Chondrocyte (in vitro differentiated cells): ENCODE results near the gene SPOCK1. TPM values are rescaled to one million over a fixed set of nuclear protein-coding genes. Genes with fewer than 3 reads are reported as not detected.

Experiments used
- DNase-seq: peaks from one replicate; pipeline ENCODE4 v3.0.0; 2021; ENCODE audit warnings: mixed read lengths, low spot score
- H3K27ac Mint-ChIP-seq: one replicate; pipeline ENCODE4 v1.8.0; 2021; ENCODE audit warnings: mild to moderate bottlenecking, moderate library complexity, mixed read lengths; ENCODE audit not compliant: unreplicated experiment
- H3K27me3 Mint-ChIP-seq: 2 replicates; pipeline ENCODE4 v1.8.0; 2021; ENCODE audit warnings: low read depth, mixed read lengths
- H3K36me3 Mint-ChIP-seq: 2 replicates; pipeline ENCODE4 v1.8.0; 2021; ENCODE audit warnings: low read depth, mixed read lengths
- H3K4me1 Mint-ChIP-seq: 2 replicates; pipeline ENCODE4 v1.8.0; 2021; ENCODE audit warnings: low read depth, mild to moderate bottlenecking, mixed read lengths
- H3K4me3 Mint-ChIP-seq: one replicate; pipeline ENCODE4 v1.8.0; 2021; ENCODE audit warnings: mild to moderate bottlenecking, moderate library complexity, mixed read lengths; ENCODE audit not compliant: unreplicated experiment
- H3K9me3 Mint-ChIP-seq: 2 replicates; pipeline ENCODE4 v1.8.0; 2021; ENCODE audit warnings: low read depth, mixed read lengths
- total RNA-seq: library from RNA; stranded (reverse); gene quantifications from 3 replicates; pipeline ENCODE4 v1.2.1, GENCODE V29; 2021
- TF ChIP-seq, protein P1 (sequence below): fragments of 200-600 bp; sonication (generic); IDR thresholded peaks from 2 replicates; pipeline ENCODE4 v1.5.0; 2021; ENCODE audit warnings: antibody characterized with exemption, mild to moderate bottlenecking, moderate library complexity

SPOCK1 gene
- total RNA-seq, 1 donor from 2014 or later, result 127 TPM

DNA sequence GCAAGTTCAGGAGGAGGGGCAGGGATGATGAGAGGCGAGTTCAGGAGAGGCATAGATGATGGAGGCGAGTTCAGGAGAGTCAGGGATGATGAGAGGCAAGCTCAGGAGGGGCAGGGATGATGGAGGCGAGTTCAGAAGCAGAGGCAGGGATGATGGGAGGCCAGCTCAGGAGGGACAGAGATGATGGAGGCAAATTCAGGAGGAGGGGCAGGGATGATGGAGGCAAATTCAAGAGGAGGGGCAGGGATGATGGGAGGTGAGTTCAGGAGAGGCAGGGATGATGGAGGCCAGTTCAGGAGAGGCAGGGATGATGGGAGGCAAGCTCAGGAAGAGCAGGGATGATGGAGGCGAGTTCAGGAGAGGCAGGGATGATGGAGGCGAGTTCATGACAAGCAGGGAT, 17.8 kb upstream of the SPOCK1 start:
- DNase-seq, result no peak
- Mint-ChIP-seq H3K4me1 (peaks cover 11% of the 10 kb centered on the region), H3K9me3 (peaks cover 1% of the 10 kb centered on the region), H3K27ac (no peak overlapping the region), H3K27me3 (peaks cover 24% of the 10 kb centered on the region), H3K36me3 (no peaks in the 10 kb centered on the region), H3K4me3 (no peak overlapping the region)
- TF ChIP-seq, protein P1, sequence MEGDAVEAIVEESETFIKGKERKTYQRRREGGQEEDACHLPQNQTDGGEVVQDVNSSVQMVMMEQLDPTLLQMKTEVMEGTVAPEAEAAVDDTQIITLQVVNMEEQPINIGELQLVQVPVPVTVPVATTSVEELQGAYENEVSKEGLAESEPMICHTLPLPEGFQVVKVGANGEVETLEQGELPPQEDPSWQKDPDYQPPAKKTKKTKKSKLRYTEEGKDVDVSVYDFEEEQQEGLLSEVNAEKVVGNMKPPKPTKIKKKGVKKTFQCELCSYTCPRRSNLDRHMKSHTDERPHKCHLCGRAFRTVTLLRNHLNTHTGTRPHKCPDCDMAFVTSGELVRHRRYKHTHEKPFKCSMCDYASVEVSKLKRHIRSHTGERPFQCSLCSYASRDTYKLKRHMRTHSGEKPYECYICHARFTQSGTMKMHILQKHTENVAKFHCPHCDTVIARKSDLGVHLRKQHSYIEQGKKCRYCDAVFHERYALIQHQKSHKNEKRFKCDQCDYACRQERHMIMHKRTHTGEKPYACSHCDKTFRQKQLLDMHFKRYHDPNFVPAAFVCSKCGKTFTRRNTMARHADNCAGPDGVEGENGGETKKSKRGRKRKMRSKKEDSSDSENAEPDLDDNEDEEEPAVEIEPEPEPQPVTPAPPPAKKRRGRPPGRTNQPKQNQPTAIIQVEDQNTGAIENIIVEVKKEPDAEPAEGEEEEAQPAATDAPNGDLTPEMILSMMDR, result no peak

DNA sequence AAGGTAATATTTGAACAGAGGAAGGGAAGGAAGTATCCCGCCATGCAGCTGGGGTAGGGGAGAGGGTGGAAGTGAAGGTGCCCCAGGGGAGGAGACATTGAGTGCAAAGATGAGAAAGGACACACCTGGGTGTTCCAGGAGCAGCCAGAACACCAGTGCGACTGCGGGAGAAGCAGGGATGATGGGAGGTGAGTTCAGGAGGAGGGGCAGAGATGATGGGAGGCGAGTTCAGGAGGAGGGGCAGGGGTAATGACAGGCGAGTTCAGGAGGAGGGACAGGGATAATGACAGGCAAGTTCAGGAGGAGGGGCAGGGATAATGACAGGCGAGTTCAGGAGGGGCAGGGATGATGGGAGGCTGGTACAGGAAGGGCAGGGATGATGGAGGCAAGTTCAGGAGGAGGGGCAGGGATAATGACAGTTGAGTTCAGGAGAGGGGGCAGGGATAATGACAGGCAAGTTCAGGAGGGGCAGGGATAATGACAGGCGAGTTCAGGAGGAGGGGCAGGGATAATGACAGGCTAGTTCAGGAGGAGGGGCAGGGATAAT, 17.2 kb upstream of the SPOCK1 start:
- Mint-ChIP-seq H3K36me3 (peaks cover 2% of the 10 kb centered on the region), H3K4me1 (peaks cover 6% of the 10 kb centered on the region), H3K27ac (no peak overlapping the region), H3K4me3 (no peak overlapping the region), H3K9me3 (peaks cover 6% of the 10 kb centered on the region), H3K27me3 (peaks cover 28% of the 10 kb centered on the region)
- DNase-seq, result no peak
- TF ChIP-seq, protein P1, result no peak

DNA sequence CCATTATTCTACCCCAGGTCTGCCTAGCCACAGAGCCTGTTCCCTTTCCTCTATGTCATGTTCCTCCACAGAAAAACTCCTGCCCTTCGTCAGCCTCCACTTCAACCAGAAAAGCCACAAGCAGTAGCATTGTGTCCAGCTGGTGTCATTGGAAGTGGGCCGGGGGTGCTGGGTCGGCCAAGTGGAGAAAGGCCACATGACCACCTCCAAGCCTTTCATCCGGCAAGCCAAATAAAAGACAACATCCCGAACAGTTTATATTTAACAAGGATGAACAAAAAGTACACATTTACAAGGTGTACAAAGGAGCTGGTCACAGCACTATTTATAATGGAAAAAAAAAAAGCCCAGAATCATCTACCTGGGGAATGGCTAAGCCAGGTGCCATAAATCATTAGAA, 16.1 kb upstream of the SPOCK1 start:
- TF ChIP-seq, protein P1, result no peak

DNA sequence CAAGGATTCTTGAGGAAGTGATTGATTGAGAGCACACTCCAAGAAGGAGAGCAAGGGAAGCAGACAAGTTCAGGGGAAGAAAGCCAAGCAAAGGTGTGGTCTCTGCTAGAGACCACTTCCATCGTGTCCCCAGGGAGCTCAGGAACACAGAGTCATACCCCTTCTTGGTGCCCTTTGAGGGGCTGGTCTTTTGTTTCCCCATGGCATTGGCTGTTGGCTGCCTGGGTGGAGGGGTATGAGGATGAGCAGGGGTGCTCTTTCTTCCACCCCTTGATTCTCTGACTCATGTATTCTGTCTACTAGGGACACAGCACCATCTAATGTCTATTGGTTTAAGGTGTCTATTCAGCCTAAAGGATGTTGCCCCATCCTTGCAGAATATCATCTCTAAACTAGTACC, 11.5 kb upstream of the SPOCK1 start:
- no peak for DNase-seq

More for the DNA sequence above, 16.1 kb upstream of the SPOCK1 start:
- no peaks in the 10 kb centered on the region for H3K4me1 Mint-ChIP-seq
- peaks cover 34% of the 10 kb centered on the region for H3K27me3 Mint-ChIP-seq
- peaks cover 6% of the 10 kb centered on the region for H3K9me3 Mint-ChIP-seq
- H3K36me3 Mint-ChIP-seq, result peaks cover 2% of the 10 kb centered on the region
- H3K4me3 Mint-ChIP-seq, result no peak overlapping the region
- no peak overlapping the region for H3K27ac Mint-ChIP-seq
- DNase-seq, result no peak

DNA sequence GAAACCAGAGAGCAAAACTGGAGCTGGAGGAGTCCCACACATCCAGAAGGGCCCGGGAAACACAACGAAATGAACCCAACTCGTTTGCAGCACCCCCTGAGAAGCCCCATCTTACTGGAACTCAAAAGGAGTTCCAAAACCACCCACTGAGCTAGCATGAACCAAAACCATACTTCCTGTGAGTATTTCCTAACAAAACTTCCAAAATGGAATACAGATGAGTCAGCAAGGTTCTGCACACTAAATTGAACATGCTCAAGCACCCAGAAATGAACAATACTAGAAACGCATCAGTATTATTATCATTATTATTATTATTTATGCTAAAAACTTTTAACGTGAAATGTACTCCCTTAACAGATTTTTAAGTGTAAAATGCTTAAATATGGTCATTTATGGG, 8.0 kb upstream of the SPOCK1 start:
- no peak overlapping the region for H3K4me3 Mint-ChIP-seq
- peaks cover 17% of the 10 kb centered on the region for H3K27me3 Mint-ChIP-seq
- peaks cover 6% of the 10 kb centered on the region for H3K9me3 Mint-ChIP-seq
- H3K4me1 Mint-ChIP-seq, result peaks cover 9% of the 10 kb centered on the region
- H3K36me3 Mint-ChIP-seq, result peaks cover 2% of the 10 kb centered on the region
- H3K27ac Mint-ChIP-seq, result no peak overlapping the region
- TF ChIP-seq, protein P1, result no peak
- DNase-seq, result no peak

More for the DNA sequence above, 11.5 kb upstream of the SPOCK1 start:
- peaks cover 9% of the 10 kb centered on the region for H3K4me1 Mint-ChIP-seq
- H3K36me3 Mint-ChIP-seq, result peaks cover 2% of the 10 kb centered on the region
- TF ChIP-seq, protein P1, result no peak
- H3K27ac Mint-ChIP-seq, result no peak overlapping the region
- H3K27me3 Mint-ChIP-seq, result peaks cover 16% of the 10 kb centered on the region
- H3K9me3 Mint-ChIP-seq, result peaks cover 6% of the 10 kb centered on the region
- H3K4me3 Mint-ChIP-seq, result no peak overlapping the region
